AG04450 (cell line): ENCODE results near the gene ELK4. TPM values are rescaled to one million over a fixed set of nuclear protein-coding genes. Genes with fewer than 3 reads are reported as not detected.

ENCODE experiments used
- CTCF ChIA-PET: fragments of 300-600, 350-600 bp; formaldehyde crosslinking; extraction: SDS; loops from one replicate; lab custom pipeline; 2022; ENCODE audit warnings: antibody characterized with exemption, inconsistent platforms; lab: Charles Lee
- POLR2A ChIA-PET: fragments of 350-600 bp; formaldehyde crosslinking; extraction: SDS; loops from one replicate; lab custom pipeline; 2021; ENCODE audit warnings: antibody characterized with exemption, inconsistent platforms; lab: Yijun Ruan, JAX
- DNase-seq: peaks from one replicate; pipeline ENCODE4 v3.0.0-alpha.2; 2011; ENCODE audit warnings: low read depth, low spot score
- H3K27ac ChIP-seq: one replicate; pipeline ENCODE4 v1.5.1; 2012; ENCODE audit warnings: low read depth, low read length, control low read depth
- H3K27me3 ChIP-seq: one replicate; pipeline ENCODE4 v1.6.0; 2012; ENCODE audit warnings: low read length; ENCODE audit not compliant: control insufficient read depth, insufficient read depth
- H3K4me3 ChIP-seq: 2 replicates; pipeline ENCODE4 v1.5.1; 2011; ENCODE audit warnings: mild to moderate bottlenecking, low read depth, low read length, control low read depth
- H3K9me3 ChIP-seq: 2 replicates; pipeline ENCODE4 v1.5.1; 2012; ENCODE audit warnings: low read length; ENCODE audit not compliant: control insufficient read depth, insufficient read depth
- polyA plus RNA-seq: library from polyadenylated mRNA; depleted of rRNA; stranded (reverse); fragments of >200 nt; gene quantifications from 2 replicates; pipeline ENCODE4 v1.2.3, GENCODE V29; 2011; rRNA removed
- small RNA-seq: library from RNA; depleted of rRNA; stranded (forward); fragments of <200 nt; gene quantifications from one replicate; pipeline ENCODE3, GENCODE V24; 2012; ENCODE audit warnings: low read depth; ENCODE audit not compliant: insufficient read length
- TF ChIP-seq, protein P1 (sequence below): IDR thresholded peaks from 2 replicates; pipeline ENCODE4 v1.5.1; 2011; ENCODE audit warnings: low read depth, low read length, control low read depth, inconsistent platforms

The ELK4 gene
- polyA plus RNA-seq, 1 experiment, result 8.6 TPM

DNA sequence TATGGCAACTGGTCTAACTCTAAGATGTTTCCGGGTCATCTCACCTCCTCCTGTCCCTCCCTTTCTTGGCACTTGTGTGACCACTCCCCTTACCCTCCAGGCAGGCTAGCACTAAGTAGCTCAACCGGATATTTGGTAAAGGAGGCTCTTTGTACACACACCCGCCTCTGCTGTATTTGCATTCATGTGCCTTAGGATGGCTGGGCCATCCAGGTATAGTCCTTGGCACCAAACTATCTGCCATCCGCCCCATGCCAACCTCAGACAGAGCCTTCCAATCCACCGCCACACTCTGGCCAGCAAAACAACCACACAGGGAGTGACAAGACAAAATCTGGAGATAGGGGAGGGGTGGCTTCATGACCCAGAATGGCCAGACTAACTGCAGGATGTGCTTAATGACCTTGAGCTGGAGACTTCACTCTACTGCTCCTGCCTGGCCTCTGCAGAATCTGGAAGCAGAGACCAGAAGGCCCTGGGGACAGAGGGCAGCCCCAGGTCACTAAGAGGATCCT lies 67.8 kb downstream of the ELK4 start:
- Histone ChIP-seq H3K9me3 (peaks cover 2% of the 10 kb centered on the region; the same call in 1 of the 2 replicates), H3K4me3 (no peak overlapping the region), H3K27ac (no peak overlapping the region), H3K27me3 (peaks cover 47% of the 10 kb centered on the region)
- DNase-seq, result no peak
- TF ChIP-seq, protein P1, sequence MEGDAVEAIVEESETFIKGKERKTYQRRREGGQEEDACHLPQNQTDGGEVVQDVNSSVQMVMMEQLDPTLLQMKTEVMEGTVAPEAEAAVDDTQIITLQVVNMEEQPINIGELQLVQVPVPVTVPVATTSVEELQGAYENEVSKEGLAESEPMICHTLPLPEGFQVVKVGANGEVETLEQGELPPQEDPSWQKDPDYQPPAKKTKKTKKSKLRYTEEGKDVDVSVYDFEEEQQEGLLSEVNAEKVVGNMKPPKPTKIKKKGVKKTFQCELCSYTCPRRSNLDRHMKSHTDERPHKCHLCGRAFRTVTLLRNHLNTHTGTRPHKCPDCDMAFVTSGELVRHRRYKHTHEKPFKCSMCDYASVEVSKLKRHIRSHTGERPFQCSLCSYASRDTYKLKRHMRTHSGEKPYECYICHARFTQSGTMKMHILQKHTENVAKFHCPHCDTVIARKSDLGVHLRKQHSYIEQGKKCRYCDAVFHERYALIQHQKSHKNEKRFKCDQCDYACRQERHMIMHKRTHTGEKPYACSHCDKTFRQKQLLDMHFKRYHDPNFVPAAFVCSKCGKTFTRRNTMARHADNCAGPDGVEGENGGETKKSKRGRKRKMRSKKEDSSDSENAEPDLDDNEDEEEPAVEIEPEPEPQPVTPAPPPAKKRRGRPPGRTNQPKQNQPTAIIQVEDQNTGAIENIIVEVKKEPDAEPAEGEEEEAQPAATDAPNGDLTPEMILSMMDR, result no peak
- POLR2A ChIA-PET, result no interaction called here
- CTCF ChIA-PET, result no interaction called here

DNA sequence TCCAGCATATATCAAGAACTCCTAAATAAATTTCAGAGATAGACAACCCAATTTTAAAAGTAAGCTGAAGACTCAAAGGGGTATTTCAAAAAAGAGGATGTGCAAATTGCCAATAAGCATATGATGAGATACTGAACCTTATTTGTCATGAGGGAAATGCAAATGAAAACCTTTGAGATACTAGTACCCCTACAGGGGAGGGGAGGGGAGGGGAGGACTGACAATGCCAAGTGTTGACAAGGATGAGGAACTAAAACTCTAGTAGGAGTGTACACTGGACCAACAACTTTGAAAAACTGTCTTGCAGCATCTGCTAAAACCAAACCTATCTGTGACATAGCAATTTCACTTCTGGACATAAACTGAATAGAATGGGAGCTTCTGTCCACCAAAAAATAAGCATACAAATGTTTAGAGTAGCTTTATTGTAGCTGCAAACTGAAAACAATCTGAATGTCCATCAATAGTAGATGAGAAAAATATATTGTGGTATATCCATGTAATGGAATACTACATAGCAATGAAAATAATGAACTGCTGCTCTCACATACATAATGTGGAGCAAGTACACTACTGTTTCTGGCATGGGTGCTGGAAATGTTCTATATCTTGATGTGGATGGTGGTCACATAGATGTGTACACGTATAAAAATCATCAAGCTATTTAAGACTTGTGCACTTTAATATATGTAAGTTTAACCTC lies 70.2 kb downstream of the ELK4 start:
- ChIA-PET CTCF (no interaction called here), POLR2A (no interaction called here)
- no peak overlapping the region for H3K4me3 ChIP-seq
- peaks cover 32% of the 10 kb centered on the region for H3K27me3 ChIP-seq
- no peak for DNase-seq
- peaks cover 2% of the 10 kb centered on the region; the same call in 1 of the 2 replicates for H3K9me3 ChIP-seq
- H3K27ac ChIP-seq, result no peak overlapping the region
- TF ChIP-seq, protein P1, result no peak

Small RNAs within 50 kb of the gene (small RNA-seq; reads per million reads assigned to genes)
- gene RNU2-19P (not detected), gene RNU6-418P (not detected)

Other genes starting within 250 kb of the ELK4 start
- not detected in 2 replicates for gene LEMD1, start 210.0 kb downstream of the ELK4 start, polyA plus RNA-seq
- gene BLACAT1, start 176.0 kb downstream of the ELK4 start, polyA plus RNA-seq, result 0.06 and 0.07 TPM in 2 replicates
- gene CDK18, start 127.3 kb downstream of the ELK4 start, polyA plus RNA-seq, result 0.36 and 0.38 TPM in 2 replicates
- 1.7 and 1.8 TPM in 2 replicates for gene SLC45A3, start 48.5 kb upstream of the ELK4 start, polyA plus RNA-seq
- 80.5 and 105 TPM in 2 replicates for gene NUCKS1, start 118.2 kb upstream of the ELK4 start, polyA plus RNA-seq
- 13.8 and 14.6 TPM in 2 replicates for gene RAB29, start 143.5 kb upstream of the ELK4 start, polyA plus RNA-seq
- 23.9 and 29.0 TPM in 2 replicates for gene SLC41A1, start 181.2 kb upstream of the ELK4 start, polyA plus RNA-seq
- 0.09 TPM in 1 of 2 replicates, not detected in the other for gene PM20D1, start 218.1 kb upstream of the ELK4 start, polyA plus RNA-seq